GM21515 (cell line): ENCODE data around the gene CRYGB.
A peak's percentile ranks its signal among the peaks of the same experiment; 100 is the strongest.

ENCODE experiments used
- ATAC-seq: cut with Tn5 transposase; IDR thresholded peaks from one replicate; pipeline ENCODE4 v1.9.1; 2021; ENCODE audit not compliant: unreplicated experiment

CRYGB gene, protein sequence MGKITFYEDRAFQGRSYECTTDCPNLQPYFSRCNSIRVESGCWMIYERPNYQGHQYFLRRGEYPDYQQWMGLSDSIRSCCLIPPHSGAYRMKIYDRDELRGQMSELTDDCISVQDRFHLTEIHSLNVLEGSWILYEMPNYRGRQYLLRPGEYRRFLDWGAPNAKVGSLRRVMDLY

GRCh38 chr2:208146006-208146405 is at the start of gene CRYGB:
Gene CRYGB, minus strand, starts transcription at chr2:208146158. Its CDS starts 38 bp downstream, at chr2:208146120.
- ATAC-seq: no peak

- ATAC-seq: no peak
These were observed 49.6 kb upstream of the CRYGB start for GRCh38 chr2:208195531-208195930.

DNA sequence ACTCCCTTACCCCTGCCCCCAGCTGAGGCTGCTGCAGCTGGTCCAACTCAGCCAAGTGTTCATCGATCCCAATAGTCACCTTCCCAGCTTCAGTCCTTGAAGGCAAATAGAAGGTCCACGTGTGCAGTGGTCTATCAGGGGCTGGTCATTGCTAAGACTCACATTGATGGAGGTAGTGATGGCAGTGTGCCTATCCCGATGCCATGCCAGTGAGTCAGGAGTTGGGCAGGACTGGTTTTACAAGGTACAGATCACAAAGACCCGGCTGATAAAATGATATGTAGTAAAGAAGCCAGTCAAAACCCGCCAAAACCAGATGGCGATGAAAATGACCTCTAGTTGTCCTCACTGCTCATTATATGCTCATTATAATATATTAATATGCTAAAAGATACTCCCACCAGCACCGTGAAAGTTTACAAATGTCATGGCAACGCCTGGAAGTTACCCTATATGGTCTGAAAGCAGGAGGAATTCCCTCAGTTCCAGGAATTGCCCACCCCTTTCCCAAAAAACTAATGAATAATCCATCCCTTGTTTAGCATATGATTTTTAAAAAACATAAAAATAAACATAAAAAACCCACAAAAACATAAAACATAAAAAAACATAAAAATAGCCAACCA is 46.8 kb upstream of the CRYGB start:
- no peak for ATAC-seq

DNA sequence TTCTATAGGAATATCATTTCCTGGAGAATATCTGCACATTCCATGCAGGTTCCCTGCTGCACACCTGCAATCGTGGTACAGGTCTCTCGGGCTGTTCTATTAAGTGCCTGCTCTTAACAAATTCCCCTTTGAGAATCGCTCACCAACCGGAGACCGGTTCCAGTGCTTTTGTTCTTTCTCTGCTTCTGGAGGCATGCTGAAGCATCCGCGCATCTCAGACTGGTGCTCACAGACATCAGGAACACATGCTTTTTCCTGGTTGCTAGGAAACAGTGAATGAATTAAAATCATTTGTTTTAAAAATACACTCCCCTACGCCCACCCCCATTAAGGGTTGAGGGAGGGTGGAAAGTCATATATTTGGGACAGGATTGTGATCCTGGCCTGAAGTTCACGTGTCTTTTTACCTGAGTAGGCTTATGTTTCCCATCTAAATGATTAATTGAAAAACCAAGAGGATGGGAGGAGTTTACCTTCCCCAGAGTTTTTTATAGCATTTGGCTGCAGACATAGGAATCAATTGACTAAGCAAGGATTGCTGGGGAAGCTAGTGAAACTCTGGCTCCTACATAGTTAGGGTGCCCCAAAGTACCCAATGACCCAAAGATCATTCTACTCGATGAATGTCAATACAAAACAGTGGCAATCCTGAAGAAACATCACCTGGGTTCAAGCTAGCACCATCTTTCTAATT is 44.0 kb upstream of the CRYGB start, which contains the start of gene C2orf80:
Gene C2orf80, minus strand, starts transcription at position 221 of the 694 bp plus-strand sequence. CDS start 3,044 bp downstream, outside the sequence.
- no peak for ATAC-seq

- ATAC-seq: no peak
These were observed 43.3 kb upstream of the CRYGB start for GRCh38 chr2:208189069-208189809.

DNA sequence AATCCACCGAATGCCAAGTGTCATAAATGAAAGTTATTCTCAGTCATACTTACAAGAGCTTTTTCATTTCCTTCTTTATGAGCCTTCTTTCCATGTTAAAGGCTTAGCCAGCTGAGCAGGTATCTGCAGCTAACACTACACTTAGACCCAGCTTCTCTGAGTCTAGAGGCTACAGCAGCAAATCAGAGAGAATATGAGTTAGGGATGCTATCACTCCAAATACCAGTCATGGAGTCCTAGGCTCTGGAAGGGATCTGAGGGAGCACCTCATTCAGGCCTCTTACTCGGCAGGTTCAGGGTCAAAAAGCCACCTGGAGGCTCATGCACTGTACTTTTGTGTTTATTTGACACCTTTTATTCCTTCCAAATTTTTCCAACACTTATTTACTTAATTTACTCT is 40.9 kb upstream of the CRYGB start:
- ATAC-seq: no peak

DNA sequence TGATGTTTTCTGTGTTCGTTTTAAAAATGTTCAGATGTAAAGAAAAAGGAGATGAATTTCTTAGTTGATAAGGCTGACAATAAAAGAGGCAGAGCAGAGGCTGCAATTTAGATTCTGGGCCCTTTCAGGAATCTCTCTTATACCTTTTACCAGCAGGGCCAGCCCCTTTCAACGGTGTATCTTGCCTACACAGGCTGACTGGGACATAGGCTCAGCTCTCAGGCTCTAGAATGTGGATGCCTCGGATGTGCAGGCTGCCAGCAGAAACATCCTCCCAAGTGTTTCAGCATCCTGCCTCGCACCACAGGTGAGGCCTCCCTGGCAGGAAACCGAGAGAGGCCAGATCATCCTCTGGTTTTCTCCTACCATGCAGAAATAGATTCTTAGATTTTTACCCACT is 40.5 kb upstream of the CRYGB start:
- ATAC-seq: no peak

DNA sequence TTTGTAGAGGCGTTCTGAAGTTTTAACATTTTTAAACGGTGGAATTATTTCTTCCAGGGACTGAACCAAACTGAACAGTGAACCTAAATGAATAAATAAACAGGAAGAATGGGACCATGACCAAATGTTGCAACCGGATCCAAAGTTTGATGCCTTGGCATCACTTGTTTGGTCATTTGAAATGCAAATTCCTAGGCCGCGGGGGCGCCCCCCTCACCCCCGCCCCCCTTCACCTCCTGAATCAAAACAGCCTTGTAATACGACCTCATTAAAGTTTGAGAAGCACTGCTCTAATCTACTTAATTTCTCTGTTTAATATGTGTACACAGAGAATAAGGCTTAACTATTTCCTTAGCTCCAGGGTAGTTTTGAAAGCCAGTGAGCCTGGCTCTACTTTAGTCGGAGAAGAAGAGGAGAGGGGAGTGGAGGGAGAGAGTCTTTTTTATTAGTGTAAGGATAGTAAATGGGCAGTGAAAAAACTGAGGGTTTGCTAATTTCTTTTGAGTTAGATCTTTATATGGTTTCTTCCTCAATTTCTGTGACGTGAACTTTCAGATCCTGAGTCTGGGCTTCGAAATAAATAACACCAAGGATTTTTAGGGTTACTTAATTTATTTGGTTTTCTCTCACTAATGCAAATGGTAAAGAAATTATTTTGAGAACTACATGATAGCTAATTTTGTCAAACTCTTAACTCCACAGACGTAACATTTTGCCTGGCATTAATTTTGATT is 38.2 kb upstream of the CRYGB start:
- ATAC-seq: no peak

GRCh38 chr2:208183526-208183925 is 37.6 kb upstream of the CRYGB start:
- no peak for ATAC-seq

- no peak for ATAC-seq
These were observed 36.9 kb upstream of the CRYGB start for GRCh38 chr2:208182835-208183234.

GRCh38 chr2:208179028-208179609 is 33.2 kb upstream of the CRYGB start:
- ATAC-seq: no peak

GRCh38 chr2:208175840-208176153 is 29.8 kb upstream of the CRYGB start:
- no peak for ATAC-seq

- ATAC-seq: peak; percentile 99
These were observed 29.3 kb upstream of the CRYGB start for GRCh38 chr2:208175069-208175839.

DNA sequence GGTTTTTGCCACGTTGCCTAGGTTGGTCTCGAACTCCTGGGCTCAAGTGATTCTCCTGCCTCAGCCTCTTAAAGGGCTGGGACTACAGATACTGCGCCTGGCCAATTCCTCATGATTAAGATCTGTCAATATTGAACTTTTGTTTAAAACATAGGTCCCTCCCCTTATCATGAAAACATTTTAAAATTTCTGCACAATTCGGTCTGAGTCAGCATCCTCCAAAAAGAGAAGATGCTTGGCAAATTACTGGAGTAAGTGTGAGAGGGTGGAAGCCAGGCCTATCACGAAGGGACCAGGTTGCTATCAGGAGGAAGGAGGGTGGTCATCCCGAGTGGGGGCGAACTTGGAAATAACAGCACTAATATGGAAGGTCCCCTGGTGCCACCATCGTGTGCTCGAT is 28.2 kb upstream of the CRYGB start:
- no peak for ATAC-seq

- no peak for ATAC-seq
These were observed 26.2 kb upstream of the CRYGB start for GRCh38 chr2:208172125-208172524.

DNA sequence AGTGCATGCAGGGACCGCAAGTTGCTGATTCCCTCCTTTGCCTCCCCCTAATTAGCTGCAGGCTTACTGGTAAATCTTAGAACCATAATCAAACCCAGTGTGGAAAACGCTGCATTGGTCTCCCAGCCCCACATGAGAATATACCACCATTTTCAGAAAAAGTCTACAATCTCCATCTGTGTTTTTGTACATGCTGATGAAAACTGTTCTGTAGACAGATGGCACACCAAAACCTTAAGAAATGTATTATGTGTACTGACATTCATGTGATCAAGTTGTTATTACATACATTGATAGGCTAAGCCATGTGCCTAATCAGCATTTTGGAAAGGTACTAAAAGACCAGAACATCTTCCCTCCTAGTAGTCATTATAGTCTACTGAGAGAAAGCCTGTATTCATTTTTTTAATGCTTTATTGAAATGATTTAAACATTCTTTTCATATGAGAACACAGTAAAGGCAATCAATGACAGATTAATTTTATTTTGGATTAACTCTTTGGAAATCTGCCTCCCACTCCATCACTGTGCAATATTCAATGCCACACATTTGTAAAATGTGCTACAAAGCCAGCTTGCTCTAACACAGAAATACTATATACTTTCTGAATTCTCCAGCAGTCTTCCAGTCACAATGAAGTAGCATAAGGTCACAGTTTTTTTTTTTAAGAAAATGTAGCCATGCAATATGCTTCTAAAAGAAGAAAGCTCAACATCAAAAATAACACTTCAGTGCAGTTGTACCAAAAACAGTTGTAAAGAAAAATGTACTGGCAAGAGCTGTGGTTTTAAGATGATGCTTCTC is 19.2 kb upstream of the CRYGB start:
- ATAC-seq: no peak

DNA sequence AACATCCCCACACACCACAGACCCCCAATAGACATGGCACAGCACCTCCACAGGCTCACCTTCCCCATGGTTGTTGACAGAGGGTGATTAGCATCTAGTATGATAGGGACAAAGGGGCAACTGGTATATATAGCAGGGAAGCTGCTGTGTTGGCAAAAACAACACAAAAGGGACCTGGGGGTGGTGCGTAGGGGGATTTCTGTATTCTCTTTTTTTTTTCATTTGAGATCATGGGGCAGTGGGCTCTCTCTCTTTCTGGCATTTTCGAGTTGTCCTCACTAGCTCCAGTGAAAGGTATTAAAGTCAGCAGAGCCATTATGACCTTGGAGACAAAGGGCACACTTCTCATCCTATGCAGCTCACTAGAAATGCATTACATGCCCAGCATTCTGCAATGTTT is 17.5 kb upstream of the CRYGB start, which contains the start of gene CRYGA:
Gene CRYGA, minus strand, starts transcription at position 101 of the 400 bp plus-strand sequence. Its CDS starts 33 bp downstream, at position 68.
- ATAC-seq: no peak

GRCh38 chr2:208156439-208156838 is 10.5 kb upstream of the CRYGB start:
- no peak for ATAC-seq

DNA sequence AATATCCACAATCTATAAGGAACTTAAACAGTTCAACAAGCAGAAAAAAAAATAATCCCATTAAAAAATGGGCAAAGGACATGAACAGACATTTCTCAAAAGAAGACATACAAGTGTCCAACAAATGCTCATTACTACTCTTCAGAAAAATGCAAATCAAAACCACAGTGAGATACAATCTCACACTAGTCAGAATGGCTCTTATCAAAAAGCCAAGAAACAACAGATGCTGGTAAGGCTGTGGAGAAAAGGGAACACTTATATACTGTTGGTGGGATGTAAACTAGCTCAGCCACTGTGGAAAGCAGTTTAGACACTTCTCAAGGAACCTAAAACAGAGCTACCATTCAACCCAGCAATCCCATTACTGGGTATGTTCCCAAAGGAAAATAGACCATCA is 7.2 kb upstream of the CRYGB start:
- ATAC-seq: no peak
